H1 (cell line): ENCODE measurements around the gene SPACA5B. TPM values are rescaled to one million over a fixed set of nuclear protein-coding genes. Genes with fewer than 3 reads are reported as not detected.

Experiments used
- CREB1 ChIP-seq: IDR thresholded peaks from 2 replicates; pipeline ENCODE4 v1.6.1; 2012; ENCODE audit warnings: inconsistent platforms
- FOSL1 ChIP-seq: IDR thresholded peaks from 2 replicates; pipeline ENCODE4 v1.6.1; 2011; ENCODE audit warnings: mild to moderate bottlenecking, low read depth, low read length, moderate library complexity; ENCODE audit not compliant: insufficient read depth
- HDAC2 ChIP-seq, 2 experiments: fragments of 300-600 bp in 1 of 2; sonication (generic) in 1 of 2; IDR thresholded peaks; 2 replicates each; pipeline ENCODE4 v1.6.1; 2011 to 2012; ENCODE audit warnings: low read depth in 2 of 2, low read length in 2 of 2, mild to moderate bottlenecking in 2 of 2, moderate library complexity in 2 of 2, borderline replicate concordance in 1 of 2, inconsistent platforms in 1 of 2
- NRF1 ChIP-seq: IDR thresholded peaks from 2 replicates; pipeline ENCODE4 v1.6.1; 2011; ENCODE audit warnings: mild to moderate bottlenecking, low read depth, low read length, improper control_type of control experiment
- PHF8 ChIP-seq: fragments of 200-600 bp; sonication (generic); conservative IDR thresholded peaks from 2 replicates; pipeline ENCODE4 v1.7.1; 2012; ENCODE audit warnings: low read depth, mild to moderate bottlenecking, inconsistent platforms, low read length, moderate library complexity
- POLR2AphosphoS5 ChIP-seq: IDR thresholded peaks from 2 replicates; pipeline ENCODE4 v1.6.1; 2011; ENCODE audit warnings: low read depth, low read length
- TBP ChIP-seq: IDR thresholded peaks from 2 replicates; pipeline ENCODE4 v1.6.1; 2011; ENCODE audit warnings: low read depth, low read length, improper control_type of control experiment
- polyA plus RNA-seq, 7 experiments: library from polyadenylated mRNA; depleted of rRNA in 3 of 7; stranded (reverse) in 5 of 7; unstranded in 2 of 7; fragments of >200 nt in 5 of 7; fragments of 200-250 nt in 2 of 7; gene quantifications; 1 replicate in 5 of 7; 2 replicates in 1 of 7; 4 replicates in 1 of 7; pipeline versions ENCODE4 v1.2.1 to v1.2.3, GENCODE V29; 2011 to 2013; ENCODE audit warnings: missing spikeins in 2 of 7, mixed read lengths in 2 of 7
- total RNA-seq: library from RNA; stranded (reverse); fragmentation: NEBNext Ultra II Directional; extraction: Animal tissue kit (Norgen Biotek cat#: 25700); gene quantifications from 2 replicates; pipeline ENCODE4 v1.2.1, GENCODE V29; 2021
- TF ChIP-seq, protein P1 (sequence below): IDR thresholded peaks from 2 replicates; pipeline ENCODE4 v1.6.1; 2011; ENCODE audit warnings: low read length, improper control_type of control experiment
- TF ChIP-seq, protein P2 (sequence below): fragments of 300-600 bp; sonication (generic); IDR thresholded peaks from 2 replicates; pipeline ENCODE4 v1.7.1; 2012; ENCODE audit warnings: low read length, moderate library complexity, mild to moderate bottlenecking, inconsistent platforms; ENCODE audit not compliant: insufficient replicate concordance

The SPACA5B gene
- total and polyA plus RNA-seq, 2 of the 8 experiments (the other 6 are each of a cell fraction or from before 2014, with no cell fraction given): not detected

GRCh38 chrX:48102874-48103374 is 27.5 kb upstream of the SPACA5B start (continued):
- TF ChIP-seq, protein P1, sequence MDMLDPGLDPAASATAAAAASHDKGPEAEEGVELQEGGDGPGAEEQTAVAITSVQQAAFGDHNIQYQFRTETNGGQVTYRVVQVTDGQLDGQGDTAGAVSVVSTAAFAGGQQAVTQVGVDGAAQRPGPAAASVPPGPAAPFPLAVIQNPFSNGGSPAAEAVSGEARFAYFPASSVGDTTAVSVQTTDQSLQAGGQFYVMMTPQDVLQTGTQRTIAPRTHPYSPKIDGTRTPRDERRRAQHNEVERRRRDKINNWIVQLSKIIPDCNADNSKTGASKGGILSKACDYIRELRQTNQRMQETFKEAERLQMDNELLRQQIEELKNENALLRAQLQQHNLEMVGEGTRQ: no peak
- TF ChIP-seq PHF8 (no peak), POLR2AphosphoS5 (no peak), TBP (no peak), HDAC2 (IDR thresholded peaks at IDR 0.05; ENCODE audit: borderline replicate concordance in 1 of 2, low read depth in 2 of 2, low read length in 2 of 2) (no peak), NRF1 (no peak), FOSL1 (no peak), CREB1 (no peak)
- TF ChIP-seq, protein P2, sequence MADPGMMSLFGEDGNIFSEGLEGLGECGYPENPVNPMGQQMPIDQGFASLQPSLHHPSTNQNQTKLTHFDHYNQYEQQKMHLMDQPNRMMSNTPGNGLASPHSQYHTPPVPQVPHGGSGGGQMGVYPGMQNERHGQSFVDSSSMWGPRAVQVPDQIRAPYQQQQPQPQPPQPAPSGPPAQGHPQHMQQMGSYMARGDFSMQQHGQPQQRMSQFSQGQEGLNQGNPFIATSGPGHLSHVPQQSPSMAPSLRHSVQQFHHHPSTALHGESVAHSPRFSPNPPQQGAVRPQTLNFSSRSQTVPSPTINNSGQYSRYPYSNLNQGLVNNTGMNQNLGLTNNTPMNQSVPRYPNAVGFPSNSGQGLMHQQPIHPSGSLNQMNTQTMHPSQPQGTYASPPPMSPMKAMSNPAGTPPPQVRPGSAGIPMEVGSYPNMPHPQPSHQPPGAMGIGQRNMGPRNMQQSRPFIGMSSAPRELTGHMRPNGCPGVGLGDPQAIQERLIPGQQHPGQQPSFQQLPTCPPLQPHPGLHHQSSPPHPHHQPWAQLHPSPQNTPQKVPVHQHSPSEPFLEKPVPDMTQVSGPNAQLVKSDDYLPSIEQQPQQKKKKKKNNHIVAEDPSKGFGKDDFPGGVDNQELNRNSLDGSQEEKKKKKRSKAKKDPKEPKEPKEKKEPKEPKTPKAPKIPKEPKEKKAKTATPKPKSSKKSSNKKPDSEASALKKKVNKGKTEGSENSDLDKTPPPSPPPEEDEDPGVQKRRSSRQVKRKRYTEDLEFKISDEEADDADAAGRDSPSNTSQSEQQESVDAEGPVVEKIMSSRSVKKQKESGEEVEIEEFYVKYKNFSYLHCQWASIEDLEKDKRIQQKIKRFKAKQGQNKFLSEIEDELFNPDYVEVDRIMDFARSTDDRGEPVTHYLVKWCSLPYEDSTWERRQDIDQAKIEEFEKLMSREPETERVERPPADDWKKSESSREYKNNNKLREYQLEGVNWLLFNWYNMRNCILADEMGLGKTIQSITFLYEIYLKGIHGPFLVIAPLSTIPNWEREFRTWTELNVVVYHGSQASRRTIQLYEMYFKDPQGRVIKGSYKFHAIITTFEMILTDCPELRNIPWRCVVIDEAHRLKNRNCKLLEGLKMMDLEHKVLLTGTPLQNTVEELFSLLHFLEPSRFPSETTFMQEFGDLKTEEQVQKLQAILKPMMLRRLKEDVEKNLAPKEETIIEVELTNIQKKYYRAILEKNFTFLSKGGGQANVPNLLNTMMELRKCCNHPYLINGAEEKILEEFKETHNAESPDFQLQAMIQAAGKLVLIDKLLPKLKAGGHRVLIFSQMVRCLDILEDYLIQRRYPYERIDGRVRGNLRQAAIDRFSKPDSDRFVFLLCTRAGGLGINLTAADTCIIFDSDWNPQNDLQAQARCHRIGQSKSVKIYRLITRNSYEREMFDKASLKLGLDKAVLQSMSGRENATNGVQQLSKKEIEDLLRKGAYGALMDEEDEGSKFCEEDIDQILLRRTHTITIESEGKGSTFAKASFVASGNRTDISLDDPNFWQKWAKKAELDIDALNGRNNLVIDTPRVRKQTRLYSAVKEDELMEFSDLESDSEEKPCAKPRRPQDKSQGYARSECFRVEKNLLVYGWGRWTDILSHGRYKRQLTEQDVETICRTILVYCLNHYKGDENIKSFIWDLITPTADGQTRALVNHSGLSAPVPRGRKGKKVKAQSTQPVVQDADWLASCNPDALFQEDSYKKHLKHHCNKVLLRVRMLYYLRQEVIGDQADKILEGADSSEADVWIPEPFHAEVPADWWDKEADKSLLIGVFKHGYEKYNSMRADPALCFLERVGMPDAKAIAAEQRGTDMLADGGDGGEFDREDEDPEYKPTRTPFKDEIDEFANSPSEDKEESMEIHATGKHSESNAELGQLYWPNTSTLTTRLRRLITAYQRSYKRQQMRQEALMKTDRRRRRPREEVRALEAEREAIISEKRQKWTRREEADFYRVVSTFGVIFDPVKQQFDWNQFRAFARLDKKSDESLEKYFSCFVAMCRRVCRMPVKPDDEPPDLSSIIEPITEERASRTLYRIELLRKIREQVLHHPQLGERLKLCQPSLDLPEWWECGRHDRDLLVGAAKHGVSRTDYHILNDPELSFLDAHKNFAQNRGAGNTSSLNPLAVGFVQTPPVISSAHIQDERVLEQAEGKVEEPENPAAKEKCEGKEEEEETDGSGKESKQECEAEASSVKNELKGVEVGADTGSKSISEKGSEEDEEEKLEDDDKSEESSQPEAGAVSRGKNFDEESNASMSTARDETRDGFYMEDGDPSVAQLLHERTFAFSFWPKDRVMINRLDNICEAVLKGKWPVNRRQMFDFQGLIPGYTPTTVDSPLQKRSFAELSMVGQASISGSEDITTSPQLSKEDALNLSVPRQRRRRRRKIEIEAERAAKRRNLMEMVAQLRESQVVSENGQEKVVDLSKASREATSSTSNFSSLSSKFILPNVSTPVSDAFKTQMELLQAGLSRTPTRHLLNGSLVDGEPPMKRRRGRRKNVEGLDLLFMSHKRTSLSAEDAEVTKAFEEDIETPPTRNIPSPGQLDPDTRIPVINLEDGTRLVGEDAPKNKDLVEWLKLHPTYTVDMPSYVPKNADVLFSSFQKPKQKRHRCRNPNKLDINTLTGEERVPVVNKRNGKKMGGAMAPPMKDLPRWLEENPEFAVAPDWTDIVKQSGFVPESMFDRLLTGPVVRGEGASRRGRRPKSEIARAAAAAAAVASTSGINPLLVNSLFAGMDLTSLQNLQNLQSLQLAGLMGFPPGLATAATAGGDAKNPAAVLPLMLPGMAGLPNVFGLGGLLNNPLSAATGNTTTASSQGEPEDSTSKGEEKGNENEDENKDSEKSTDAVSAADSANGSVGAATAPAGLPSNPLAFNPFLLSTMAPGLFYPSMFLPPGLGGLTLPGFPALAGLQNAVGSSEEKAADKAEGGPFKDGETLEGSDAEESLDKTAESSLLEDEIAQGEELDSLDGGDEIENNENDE: no peak
- TF ChIP-seq, all 59 proteins: peak for 0
